Measurements from ENCODE around the gene KCNS1.
"Not testable (repeated sequence)": the region's sequence is repeated elsewhere in the genome, so short reads cannot be mapped to it uniquely, and the experiment has no call there.

Gene KCNS1

DNA sequence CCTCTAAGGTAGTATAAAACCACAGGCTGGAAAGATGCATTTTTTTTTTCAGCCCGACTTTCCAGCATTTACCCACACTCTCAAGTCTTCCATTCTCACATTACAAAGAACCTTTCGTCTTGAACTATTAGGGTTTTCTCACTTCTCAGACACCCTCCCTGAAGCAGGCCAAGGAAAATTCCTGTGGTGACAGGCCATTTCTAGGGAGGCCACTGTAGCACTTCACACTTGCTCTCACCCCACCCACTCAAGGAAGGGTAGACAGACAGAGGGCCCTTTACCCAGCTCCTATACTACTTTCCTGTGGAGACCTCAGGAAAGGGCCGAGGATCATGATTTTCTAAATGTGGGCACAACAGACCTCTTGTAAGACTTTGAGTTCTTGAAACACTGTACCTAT is 27.7 kb downstream of the KCNS1 start:
- no peak for DNase-seq

DNA sequence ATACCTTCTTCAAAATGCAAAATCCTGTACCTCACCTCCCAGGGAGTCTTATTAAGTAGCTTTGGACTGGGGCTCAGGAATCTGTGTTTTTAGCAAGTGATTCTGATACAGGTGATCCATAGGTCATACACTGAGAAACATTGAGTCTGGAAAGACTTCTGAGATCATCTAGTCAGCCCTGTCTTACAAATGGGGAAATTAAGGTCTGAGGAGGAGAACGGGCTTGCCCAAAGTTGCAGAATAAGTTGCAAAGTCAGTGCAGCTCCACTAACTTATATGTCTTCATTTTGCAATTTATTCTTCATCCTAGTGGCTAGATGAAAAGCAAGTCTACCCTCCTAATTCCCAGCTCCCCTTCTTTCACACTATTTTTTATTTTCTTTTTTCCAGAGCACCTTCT is 28.9 kb downstream of the KCNS1 start:
- no peak for DNase-seq

DNA sequence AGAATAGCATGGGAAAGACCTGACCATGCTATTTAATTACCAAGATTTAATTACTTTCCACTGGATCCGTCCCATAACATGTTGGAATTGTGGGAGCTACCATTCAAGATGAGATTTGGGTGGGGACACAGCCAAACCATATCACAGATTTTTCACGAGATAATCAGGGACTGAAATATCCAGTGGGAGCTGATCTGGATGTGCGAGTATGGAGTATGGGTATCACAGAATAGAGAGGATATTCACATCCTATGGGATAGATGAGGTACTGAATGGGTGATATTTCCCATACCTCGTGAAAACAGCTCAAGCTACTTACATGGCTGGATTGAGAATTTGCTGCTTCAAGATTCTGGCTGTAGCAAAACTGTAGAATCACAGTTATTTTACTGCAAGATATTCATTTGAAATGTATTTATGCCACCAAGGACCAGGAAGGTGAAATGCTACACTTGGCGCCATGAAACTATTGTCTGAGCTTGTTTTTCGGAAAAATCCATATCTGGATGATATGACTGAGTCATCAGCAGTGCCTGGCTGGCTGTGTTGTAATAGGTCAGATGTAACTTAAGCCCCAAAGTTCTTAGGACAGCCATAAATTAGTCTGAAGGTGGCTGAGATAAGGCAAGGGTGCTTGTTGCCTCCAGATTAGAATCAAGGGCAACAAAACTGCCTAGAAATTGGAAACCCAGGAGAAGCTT is 29.8 kb downstream of the KCNS1 start:
- DNase-seq = no peak

DNA sequence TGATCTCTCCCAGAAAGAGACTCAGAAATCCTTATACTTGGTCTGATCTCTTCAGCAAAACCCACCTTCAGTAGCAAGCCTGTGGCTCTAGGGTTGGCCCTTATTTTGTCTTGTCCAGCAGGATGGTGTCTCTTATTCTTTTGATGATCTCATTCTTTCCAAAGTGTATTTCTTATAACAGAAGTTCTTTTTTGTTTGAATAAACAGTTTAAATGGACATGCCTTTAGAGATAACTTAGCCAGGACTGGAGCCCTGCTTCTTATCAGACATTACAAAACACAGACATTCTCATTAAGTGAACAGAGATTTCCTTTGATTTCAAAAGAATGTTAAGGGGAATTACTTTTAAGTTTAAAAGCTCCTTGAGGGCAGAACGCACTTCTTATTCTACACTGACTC is 31.7 kb downstream of the KCNS1 start:
- no peak for DNase-seq

DNA sequence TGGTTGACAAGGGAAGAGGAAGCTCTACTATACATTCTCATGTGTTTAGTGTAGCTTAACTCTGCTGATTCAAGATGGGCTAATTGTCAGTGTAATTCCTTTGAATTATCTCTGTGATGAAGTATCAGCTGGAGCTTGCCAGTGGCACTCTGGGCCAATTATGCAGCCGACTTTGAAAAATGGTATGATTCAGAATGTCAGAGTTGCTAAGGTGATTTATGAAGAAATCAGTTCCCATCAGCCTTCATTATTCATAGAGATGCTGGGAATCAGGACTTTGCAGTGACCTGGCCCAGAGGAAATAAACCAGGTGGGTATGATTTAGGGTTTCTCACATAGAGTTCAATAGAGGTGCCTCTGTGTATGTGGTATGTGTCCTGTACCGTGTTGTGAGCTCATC is 33.4 kb downstream of the KCNS1 start:
- DNase-seq = no peak

DNA sequence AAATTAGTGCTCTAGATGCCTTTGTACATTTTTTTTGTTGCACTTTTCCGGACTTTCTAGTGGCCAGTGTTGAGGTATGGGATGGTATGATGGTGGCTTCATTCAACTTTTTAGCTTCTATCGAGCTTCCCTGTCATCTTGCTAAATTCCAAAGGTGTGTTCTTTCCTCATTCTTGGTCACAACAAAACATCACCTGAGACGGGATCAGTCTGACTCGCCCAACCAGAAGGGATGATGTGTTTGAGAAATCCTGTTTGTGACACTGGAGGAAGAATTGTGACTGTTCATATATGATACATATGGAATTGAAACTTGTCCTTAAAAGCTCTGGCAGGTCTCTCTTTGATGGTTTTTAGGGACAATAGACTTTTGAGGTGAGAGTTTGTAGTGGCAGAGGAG is 33.8 kb downstream of the KCNS1 start:
- DNase-seq = no peak

DNA sequence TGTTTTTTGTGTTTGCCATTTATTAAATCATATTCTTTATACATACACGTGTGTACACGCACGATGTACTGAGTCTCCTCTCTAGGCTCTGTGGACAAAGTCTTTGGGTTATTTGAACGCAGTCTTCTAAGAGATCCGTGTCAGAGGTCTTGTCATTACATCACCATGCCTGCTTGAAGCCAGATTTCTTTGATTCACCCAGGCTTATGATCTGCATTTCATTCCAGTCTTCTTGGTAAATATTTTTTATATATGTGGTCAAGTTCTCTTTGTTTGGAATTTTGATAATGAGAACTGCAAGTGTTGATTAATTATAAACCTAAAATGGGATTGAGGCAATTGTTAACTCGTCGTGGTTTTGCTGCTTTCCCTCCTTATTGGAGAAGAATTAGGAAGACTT is 34.6 kb downstream of the KCNS1 start:
- DNase-seq = no peak

DNA sequence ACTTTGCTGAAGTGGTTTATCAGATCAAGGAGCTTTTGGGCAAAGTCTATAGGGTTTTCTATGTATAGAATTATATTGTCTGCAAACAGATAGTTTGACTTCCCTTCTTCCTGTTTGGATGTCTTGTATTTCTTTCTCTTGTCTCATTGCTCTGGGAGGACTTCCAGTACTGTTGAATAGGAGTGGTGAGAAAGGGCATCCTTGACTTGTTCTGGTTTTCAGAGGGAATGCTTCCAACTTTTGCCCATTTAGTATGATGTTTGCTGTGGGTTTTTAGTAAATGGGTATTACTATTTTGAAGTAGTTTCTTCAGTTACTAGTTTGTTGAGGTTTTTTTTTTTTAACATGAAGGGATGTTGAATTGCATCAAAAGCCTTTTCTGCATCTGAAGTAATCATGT is 36.1 kb downstream of the KCNS1 start:
- DNase-seq = no peak

DNA sequence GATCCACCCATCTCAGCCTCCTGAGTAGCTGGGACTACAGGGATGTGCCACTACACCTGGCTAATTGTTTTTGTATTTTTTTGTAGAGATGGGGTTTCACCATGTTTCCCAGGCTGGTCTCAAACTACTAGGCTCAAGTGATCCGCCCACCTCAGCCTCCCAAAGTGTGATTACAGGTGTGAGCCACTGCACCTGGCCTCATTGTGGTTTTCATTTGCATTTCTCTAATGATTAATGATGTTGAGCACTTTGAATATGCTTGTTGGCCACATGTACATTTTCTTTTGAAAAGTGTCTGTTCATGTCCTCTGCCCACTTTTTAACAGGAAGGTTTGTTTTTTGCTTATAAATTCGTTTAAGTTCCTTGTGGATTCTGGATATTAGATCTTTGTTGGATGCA is 37.8 kb downstream of the KCNS1 start:
- DNase-seq = not testable (repeated sequence)

DNA sequence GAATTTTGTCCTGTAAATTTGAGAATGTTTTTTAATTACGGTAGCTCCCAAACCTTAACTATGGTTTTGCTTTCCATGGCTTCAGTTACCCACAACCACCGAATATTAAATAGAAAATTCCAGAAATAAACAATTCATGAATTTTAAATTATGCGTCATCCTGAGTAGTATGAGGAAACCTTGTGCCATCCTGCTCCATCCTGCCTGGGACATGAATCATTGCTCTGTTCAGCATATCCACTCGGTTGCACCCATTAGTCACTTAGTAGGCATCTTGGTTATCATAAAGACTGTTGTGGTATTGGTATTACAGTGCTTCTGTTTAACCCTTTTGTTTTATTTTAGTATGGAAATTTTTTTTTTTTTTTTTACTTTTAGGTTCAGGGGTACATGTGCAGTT is 39.7 kb downstream of the KCNS1 start:
- no peak for DNase-seq

DNA sequence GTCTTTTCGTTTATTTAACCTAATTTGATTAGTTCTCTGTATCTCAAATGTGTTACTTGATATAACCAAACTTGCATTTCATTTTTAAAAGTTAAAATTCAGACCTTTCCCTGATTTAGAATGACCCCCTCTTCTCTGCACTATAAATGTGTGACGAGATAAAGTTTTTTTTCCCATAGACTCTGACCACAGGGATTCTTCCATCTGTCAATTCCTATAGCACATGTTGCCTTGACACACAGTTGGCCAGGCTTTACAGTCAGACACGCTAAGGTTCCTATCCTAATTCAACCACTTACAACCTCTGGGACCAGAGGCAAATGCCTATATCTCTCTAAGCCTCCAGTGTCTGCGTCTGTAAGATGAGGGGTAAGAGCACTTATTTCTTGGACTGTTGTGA is 40.6 kb downstream of the KCNS1 start:
- no peak for DNase-seq

DNA sequence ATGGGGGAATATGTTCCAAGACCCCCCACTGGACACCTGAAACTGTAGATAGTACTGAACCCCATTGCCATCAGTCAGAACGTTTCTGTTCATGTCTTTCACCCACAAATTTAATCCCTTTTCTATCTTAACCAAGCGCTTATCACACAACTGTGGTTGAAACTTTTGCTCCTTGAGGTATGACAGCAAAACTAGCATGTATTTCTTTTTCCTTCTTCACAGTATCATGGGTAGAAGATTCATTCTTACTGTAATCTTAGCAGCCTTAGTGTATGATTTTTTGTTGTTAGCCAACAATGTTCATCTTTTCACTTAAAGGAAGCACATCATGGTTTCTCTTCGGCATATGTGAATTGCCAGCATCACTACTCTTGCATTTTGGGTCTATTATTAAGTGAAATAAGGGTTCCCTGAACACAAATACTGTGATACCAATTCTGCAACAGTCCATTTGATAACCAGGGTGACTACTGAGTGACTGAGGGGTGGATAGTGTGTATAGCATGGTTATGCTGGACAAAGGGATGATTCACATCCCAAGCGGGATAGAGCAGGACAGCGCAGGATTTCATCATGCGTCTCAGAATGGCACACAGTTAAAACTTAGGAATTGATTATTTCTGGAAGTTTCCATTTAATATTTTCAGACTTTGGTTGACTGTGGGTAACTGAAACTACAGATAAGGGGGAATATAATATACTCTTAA is 41.8 kb downstream of the KCNS1 start:
- no peak for DNase-seq

DNA sequence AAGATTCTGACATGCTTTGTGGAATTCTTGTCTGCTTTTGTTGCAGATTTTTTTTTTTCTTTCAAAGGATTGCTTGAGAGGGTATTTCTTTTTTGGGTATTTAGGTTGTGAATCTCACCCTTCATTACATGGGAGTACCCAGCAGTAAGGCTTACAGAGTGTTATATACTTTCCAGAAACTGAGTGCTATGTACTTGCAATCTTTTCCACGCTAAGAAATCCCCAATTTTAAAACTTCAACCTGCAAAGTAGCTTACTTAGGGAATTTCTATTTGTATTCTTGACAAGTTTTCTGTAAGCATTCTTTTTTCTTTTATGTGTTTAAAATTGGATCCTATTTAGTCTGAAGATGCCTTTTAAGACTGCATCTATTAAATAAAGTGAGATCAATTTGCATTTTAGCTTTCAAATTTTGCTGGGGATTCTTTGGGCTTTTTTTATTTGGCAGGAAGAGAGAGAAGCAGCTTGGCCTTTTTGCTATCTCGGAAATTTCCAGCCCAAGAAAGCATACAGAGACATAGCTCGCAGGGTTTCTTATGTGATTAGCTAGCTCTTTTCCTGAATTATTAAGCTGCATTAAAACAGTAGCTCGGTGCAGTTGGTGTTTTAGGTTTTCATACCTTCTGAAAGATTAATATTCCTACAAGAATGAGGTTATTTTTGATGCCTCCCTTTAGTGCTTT is 42.6 kb downstream of the KCNS1 start:
- no peak for DNase-seq

DNA sequence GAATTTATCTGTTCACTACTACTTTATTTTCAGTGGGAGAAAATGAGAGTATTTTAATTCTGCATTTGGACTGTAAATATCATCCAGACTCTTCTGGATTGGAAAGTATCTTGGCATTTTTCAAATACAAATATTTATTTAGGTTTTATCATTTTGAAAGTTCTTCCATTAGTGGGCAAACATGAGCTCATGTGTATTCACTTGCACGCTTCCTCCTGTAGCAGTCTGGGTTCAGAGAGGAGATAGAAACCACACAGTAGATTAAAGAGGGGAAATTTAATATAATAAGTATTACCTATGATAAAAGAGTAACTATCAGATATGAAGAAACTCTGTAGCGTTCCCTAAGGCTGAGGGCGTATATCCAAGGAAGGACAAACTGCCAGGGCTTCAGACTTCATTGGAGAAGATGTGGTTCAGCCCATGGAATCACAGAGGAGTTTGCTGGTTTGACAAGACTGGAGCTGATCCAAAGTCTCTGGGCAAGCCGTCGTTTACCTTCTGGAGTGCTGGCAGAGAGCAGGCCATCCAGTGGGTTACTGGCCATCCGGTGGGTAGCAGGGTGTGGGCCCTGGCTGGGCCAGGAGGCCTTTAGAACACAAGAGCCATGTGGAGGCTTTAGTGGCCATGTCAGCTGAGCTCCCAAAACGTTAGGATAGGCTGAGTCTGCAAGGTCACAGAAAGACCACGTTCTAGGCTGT is 44.3 kb downstream of the KCNS1 start:
- DNase-seq = no peak

DNA sequence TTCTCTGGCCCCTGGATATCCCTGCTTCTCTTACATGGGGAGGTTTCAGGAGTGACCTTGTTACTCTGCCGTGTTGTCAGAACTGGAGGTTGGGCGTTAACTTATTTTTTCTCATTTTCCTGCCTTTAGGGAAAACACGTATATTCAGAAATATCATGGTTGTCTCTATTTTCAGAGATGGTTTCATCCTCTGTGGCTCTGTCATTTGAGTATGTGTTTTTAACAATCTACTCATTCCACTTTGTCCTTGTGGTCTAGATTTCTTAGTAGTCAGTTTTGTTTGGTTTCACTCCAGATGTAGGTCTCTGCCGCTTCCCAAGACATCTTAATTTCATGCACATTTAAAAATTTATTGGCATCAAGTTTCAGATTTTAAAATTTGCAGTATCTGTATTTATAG is 45.9 kb downstream of the KCNS1 start:
- no peak for DNase-seq

DNA sequence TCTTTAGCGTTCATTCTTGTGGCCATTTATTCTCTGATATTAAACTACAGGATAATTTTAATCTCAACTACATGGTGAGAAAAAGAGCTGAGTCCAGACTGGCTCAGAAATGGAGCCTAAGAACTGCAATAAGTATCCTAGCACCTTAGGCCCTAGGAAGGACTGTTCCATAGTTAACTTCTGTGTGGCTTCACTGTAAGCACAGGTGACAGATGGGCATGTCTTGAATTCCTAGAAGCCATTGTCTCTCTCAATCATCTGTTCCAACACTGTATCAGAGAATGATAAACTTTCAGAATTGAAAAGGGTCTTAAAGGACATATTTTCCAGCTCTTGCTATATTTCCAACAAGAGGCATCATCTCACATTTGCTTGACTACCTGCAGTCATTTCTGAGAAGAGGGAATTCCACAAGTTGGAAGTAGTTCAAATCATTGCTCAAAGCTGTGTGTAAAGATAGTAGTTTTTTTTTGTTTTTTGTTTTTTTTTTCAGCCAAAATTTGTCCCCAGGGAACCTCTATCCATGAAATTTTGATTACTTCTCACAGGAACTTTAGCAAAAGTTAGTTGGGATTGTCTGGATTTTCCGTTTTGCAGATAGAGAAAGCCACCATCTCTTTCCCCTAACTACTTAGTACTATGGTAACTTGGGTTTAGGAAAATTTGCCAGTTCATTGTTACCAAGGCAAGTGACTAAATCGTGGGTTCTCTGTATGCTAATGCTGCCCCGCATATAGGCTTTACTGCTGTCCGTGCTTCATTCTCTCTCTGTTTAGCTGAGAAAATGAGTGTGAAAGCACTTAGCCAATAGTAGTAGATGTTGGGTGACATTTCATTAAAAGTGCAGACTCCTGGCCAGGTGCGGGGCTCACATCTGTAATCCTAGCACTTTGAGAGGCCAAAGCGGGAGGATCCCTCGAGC is 47.2 kb downstream of the KCNS1 start:
- DNase-seq = no peak

DNA sequence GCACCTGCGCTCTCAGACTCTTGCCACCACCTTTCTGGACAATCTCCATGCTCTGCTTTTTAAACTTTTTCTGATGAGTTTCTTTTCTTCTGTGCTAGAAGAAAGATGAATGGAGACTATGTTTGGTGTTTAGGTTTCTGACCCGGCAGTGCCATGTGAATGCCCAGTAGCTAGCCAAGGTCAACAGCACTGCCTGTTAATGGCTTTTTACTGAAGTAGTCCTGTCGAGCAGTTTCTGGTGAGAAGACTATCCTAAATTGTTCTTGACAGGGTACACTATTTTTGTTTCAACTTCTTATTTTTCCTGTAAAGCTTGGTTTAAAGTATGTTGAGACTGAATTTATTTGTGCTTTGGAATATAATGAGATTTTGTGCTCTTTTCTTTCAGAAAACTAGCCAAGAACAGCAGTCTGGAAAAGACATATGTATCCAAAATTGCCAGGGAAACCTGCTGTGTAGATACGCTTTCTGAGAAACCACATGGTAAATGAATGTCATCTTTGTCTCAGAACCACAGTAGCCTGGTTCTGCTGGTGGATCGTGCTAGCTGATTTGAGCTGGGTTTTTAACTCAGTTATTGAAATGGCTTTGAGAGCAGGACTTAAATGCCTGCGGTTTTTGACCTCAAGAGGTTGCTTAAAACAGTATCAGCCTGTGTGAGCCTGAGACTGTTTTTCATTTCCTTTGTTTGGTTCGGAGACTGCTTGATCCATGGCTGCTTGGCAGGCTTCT is 48.1 kb downstream of the KCNS1 start:
- DNase-seq = peak in 1 of 2 donors; percentile 22

DNA sequence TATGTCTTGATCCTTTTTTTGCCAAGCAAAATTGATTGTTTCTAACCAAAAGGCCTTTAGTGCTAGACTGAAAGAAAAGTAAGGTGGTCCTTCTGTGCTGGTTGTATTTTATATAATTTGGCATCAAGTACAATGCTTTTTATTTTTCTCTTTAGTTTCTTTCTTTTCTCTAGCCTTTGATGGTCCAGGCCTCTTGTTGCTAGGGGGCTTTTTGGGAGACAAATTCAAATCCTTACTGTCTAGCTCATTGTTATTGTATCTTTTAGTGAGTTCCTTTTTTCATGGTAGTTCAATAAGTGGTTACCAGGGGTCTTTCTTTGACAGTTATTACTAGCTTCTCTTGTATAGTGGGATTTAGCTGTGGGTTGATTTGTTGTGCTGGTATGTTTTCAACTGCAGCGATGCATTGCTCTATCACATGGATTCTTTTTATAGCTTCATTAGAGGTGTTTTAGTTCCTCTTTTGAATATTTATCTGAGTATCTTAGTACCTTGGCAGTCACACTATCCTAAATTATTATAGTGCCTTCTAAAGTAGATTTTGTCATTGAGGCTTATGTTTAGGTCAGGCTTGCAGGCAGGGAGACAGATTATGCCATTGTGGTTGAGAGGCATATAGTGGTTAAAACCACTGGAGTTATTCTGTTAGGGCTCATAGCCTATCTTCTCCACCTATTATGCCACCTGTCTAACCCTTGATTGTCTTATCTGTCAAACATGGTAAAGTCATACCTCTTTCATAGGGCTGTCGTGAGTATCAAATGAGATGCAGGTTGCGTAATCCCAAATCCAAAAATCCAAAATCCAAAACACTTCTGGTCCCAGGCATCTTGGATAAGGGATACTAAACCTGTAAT is 49.5 kb downstream of the KCNS1 start:
- no peak for DNase-seq

DNA sequence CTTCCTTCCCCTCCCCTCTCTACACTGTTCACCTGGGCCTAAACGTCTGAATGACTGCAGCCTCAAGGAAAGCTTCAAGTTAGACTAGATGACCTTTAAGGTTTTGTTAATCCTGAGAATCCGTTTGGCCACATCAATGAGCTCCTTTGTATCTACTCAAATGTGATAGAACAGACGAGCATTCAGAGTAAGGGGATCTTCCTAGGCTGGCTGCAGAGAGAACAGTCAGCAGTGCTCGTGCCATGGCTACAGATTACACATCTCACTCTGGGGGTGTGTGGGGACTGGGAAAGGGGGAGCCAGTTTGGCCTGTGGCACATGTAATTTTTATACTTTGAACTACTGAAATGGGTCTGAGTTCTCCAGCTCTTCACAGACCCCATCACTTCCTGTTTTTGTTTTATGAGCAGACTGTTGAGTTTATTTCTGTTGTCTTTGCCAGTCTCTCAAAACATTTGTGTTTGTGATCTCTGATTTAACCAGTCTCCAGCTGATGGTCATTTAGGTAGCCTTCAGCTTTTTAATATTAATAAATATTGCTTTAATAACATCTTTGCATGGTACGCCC is 50.9 kb downstream of the KCNS1 start:
- DNase-seq = no peak

DNA sequence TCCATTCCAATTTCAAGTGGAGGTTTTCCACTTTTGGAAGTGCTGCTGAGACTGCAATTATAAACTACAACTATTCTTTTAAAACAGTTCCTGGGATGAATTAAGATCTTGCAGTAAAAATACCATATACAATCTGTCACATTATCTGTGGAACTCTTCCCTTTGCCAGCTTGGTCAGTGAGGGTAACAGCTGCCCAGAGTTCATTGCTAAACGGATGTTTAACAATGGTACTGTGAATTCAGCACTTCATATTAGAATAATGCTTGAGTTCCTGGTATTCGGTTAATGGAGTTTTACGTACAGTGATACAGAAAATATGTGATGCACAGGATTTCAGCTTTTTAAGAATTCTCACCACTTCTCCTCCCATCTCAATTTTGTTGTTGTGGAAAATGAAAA is 51.5 kb downstream of the KCNS1 start:
- DNase-seq = no peak

Data from CD4-positive, alpha-beta T cell treated with Interleukin-1 beta for 1 hour (primary cell).